Hematopoietic multipotent progenitor cell treated with erythropoietin and hydrocortisone succinate and interleukin-3 and kit ligand, for 15 days (in vitro differentiated cells): ENCODE measurements around the gene CD7.
A peak's percentile ranks its signal among the peaks of the same experiment; 100 is the strongest.
"Not testable (repeated sequence)": the region's sequence is repeated elsewhere in the genome, so short reads cannot be mapped to it uniquely, and the experiment has no call there.

ENCODE experiments used
- DNase-seq: peaks from one replicate; pipeline ENCODE4 v3.0.0-alpha.2; 2015; ENCODE audit warnings: low spot score

CD7 gene

DNA sequence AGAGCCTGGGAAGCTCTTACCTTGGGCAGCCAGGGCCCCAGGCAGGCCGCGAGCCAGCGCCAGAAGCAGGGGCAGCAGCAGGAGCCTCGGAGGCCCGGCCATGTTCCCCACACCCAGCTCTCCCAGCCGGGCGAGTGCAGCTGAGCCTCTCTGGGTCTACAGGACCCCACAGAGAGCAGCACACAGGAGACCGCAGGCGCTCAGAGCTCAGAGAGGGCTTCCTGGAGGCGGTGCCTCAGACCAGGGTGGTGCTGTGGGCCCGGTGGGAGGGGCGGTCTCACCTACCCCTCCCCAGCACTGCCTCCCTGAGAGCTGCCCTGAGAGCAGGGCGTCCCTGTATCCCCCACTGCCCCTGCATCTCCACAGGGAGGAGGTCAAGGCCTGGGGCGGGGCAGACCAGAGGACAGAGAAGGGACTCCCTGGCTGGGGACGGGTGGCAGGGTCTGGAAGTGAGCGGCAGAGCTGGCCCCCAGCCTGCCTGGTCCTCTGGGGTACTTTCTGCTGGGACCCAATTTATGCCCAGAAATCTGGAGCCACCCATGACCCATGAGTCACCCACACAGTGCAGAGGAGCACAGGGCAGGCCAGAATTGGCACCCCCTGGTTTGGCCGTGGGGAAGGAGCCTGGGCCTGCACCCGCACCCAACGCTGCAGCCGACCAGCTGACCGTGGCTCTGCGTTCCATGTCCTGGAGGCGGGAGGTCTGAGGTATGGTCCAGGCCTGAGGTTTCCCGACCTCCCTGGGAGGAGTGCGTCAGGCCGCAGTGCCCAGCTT lies at the start of gene CD7:
Gene CD7, minus strand, starts transcription at position 215 of the 775 bp plus-strand sequence. Its CDS starts 113 bp downstream, at position 102.
- no peak for DNase-seq

DNA sequence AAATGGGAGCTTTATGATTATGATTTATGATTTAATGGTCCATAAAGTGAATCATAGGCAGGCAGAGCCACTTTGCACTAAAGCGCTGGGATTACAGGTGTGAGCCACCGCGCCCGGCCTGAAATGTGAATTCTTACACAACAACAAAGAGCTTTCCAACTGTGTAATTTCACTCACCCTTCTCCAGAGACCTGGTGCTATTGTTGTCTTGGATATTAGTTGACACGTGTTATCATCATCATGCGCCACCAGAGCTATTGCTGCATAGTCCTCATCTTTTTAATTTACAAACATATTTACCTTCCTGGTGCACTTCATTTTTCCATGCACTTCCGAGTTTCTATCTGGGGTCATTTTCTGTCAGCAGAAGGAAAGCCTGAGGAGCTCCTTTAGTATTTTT lies 49.3 kb upstream of the CD7 start:
- no peak for DNase-seq

DNA sequence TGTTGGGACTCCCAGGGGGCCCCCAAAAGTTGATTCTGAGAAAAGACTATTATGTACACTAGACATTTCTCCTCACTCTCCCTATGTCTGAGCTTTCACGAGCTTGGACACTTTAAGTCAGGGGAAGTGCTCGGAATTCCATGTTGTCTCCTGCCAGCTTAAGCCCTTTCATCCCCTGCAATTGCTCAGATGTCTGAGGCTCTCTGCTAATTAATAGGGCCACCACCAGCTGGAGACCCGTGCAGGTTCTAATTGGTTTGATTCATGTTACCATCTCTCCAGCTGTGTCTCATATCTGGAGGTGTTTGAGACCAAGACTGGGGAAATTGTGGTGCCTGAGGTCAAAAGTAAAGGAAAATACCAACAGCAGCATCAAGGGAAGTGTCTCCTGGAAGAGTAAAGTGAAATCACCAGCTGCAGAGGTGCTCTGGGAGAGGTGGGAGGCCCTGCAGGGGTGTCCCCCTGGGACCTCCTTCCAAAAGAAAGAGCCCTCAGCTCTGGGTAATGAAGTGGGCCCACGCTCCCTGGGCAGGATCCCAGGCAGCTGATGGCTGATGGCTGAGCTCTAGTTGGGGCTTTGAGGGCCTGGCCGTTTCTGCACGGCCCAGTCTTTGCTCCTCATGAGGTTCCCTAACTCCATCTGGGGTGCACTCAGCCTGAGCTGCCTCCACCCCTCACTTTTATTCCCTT lies 48.3 kb upstream of the CD7 start:
- DNase-seq: no peak

DNA sequence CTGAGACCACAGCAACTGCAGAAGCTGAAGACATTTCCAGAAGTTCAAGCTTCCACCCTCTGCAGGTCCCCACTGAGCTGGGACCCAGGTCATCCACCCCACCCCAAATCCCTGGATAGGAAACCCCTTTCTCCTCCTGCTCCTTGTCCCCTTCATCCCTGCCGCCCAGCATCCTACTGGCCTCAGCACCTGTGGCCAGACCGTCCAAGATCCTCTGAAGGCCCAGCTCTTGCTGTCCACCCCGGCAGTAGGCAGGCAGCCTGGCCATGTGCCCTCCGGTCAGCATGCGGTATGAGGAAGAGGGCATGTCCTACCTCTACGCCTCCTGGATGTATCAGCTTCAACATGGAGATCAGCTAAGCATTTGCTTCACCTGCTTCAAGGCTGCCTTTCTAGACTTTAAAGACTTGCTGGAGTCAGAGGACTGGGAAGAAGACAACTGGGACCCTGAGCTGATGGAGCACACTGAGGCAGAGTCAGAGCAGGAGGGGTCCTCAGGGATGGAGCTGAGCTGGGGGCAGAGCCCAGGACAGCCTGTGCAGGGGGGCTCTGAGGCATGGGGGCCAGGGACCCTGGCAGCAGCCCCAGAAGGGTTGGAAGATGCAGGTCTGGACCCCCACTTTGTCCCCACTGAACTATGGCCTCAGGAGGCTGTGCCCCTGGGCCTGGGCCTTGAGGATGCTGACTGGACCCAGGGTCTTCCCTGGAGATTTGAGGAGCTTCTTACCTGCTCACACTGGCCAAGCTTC lies 44.7 kb upstream of the CD7 start:
- DNase-seq: no peak

DNA sequence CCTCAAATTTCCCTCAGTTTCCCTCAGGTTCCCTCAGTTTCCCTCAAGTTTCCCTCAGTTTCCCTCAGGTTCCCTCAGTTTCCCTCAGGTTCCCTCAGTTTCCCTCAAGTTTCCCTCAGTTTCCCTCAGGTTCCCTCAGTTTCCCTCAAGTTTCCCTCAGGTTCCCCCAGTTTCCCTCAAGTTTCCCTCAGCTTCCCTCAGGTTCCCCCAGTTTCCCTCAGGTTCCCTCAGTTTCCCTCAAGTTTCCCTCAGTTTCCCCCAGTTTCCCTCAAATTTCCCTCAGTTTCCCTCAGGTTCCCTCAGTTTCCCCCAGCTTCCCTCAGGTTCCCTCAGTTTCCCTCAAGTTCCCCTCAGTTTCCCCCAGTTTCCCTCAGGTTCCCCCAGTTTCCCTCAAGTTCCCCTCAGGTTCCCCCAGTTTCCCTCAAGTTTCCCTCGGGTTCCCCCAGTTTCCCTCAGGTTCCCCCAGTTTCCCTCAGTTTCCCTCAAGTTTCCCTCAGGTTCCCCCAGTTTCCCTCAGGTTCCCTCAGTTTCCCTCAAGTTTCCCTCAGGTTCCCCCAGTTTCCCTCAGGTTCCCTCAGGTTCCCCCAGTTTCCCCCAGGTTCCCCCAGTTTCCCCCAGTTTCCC lies 42.2 kb upstream of the CD7 start:
- DNase-seq: not testable (repeated sequence)

DNA sequence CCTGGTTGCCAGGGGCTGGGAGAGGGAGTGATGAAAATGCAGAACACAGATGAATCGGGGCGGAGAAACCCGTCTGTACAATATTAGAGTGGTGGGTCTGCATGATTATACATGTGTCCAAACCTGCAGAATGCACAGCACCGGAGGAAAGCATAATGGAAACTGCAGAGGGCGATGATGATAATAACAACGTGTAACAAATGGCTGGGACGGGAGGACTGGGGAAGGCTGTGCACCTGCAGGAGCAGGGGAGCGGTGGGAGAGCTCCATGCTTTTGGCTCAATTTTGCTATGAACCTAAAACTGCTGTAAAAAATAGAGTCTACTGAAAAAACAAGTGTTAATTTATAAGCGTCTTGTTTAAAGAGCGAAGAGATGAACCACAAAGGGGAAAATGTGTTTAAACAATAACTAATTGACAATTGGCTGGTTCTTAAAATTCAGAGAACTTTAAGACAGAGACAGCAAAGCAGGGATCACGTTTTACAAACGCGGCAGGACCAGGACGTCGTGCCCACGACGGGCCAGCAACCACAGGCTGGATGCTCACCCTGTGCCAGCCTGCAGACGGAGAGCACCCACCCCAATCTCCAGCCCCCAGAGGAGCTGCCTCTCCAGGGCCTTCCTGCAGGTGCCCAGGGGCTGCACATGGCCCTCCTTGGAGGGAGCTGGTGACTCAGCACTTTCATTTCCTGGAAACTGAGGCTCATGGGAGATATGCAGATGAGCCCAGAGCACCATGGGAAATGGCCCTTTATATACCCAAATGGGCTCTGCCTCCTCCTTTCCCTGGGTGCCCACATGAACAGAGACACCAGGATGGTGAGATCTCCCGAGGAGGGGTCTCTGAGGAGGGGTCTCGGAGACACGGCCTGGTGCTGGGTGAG lies 41.3 kb upstream of the CD7 start, which contains the start of gene TEX19:
Gene TEX19, plus strand, starts transcription at position 783 of the 886 bp plus-strand sequence. CDS start 2,904 bp downstream, outside the sequence.
- peak; percentile 30 for DNase-seq

DNA sequence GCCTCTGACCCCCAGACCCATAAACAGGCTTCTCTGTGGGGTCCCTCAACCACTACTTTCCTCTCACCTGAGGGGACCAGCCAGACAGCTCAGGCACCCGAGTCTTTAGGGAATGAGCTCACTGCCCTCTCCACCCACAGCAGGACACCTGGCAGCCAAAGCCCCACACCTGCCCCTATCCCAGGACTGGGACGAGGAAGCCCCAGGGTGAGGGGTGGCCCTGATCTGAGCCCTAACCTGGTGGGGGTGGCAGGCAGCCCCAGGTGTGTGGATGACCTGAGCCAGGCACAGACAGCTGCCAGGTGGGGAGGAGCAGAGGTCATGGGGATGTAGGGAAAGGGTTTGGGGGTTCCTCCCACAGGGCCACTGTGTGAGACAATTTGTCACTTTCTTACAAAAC lies 40.0 kb upstream of the CD7 start:
- DNase-seq: no peak

DNA sequence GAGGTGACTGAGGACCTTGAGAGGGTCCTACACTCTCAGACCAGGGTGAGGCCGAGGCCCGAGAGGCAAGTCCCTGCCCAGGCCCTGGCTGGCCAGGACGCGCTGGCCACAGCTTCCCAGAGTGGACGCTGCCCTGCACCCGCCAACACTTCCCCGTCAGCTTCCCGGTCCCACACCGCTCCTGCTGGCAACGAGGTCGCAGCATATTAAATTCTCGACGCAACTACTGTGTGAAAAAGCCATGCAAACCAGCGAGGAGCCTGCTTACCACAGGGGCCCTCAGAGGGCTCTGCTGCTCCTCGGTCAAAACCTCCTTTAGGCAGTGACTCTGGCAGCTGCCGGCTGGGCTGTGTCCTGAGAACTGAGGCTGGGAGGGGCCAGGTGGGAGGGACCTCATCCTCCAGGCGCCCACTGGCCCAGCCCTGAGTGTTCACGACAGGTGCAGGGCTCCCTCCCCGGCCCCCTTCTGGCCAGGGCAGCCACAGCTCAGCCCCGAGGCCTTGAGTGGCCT lies 39.5 kb upstream of the CD7 start:
- no peak for DNase-seq

DNA sequence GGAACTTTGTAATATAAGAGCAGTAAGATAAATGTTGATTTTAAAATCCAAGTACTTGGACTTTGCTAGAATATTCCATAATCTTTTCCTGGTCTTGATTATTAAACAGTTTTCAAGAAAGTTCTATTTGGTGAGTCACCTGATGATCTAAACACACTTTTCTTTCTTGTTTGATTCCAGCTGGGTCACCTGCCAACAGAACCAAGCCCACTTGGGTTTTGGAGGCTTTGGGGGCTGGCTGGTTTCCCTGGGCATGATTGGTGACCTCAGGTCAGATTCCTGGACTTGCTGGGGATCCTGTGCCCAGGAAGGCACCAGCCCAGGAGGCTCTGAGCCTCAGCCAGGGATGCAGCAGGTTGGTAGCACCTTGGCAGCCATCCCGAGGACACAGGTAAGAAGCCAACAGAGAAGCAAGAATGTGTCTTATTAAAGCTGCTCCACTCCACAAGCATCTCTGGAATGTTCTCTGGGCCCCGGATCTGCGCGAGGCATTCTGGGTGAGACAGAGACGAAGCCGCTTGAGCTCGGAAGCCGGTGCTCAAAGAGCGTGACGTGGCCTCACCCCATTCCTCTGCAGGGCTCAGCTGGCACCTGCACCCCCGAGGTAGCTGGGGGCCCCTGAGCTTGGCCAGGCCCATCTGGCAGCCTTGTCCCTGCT lies 38.5 kb upstream of the CD7 start:
- no peak for DNase-seq

DNA sequence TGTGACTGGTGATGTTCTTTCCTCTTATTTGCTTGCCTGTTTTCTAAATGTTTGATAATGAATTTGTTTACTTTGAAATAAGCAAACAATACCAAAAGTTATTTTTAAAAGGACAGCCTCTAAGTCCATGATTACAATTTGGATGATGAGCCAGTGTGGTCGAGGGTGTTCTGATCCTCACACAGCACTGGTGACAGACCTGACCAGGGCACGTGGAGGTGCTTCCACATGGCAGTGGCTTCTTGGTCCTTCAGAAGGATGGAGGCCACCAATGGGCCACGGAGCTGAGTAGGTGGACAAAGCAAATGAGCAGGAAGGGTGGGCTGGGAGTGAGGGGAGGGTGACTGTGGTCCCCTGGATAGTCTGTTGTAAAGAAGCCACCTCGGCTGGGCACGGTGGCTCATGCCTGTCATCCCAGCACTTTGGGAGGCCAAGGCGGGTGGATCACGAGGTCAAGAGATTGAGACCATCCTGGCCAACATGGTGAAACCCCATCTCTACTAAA lies 37.4 kb upstream of the CD7 start:
- no peak for DNase-seq

DNA sequence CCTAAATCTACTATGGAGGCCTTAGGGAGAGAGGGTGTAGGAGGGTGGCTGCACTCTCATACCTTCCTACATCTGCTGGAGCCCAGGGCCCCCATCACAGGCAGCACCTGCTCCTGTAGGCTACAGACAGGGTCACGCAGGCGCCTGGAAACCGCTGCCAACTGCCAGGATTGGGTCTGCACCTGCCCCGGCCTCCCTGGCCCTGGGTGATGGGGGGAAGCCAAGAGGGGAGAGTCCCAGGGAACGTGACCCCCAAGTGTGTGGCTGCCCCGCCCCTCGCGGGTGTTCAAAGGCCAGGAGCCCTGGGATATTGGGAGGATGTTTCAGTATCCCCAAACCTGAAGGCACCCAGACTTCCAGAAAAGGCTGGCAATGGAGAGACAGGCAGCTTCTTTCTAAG lies 36.1 kb upstream of the CD7 start:
- no peak for DNase-seq

DNA sequence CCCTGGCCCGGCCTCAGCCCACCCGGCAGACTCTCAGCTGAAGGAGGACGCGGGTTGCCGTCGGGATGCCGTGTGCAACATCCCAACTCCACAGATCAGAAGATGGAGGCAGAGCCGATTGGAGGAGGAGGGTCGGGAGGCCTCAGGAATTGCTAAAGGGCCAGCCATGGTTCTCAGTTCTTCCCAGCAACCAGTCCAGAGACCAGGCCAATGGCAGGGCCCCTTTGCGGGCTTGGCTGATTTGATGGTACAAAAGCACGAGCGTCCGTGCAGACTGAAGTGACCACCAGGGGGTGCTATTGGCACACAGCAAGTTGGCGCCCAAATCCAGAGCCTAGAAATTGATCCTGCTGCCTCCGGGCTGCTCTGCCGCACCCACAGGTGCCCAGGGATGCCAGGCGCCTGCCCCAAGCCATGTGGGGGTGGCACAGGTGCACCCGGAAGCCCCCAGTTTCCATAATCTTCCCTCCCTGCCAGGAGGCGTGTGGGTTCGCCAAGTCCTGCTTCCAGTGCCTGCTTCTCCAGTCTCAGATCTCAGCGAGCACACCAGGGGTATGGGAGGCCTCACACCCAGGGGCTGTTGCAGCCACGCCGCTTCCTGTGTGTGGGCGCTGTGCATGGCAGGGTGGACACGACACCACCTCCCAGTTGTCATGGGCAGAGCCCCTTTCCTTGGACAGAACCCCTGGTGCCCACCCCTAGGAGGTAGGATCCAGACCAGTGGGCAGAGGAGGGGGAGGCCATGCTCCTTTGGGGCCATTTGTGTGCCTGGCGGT lies 34.5 kb upstream of the CD7 start:
- DNase-seq: peak; percentile 84

DNA sequence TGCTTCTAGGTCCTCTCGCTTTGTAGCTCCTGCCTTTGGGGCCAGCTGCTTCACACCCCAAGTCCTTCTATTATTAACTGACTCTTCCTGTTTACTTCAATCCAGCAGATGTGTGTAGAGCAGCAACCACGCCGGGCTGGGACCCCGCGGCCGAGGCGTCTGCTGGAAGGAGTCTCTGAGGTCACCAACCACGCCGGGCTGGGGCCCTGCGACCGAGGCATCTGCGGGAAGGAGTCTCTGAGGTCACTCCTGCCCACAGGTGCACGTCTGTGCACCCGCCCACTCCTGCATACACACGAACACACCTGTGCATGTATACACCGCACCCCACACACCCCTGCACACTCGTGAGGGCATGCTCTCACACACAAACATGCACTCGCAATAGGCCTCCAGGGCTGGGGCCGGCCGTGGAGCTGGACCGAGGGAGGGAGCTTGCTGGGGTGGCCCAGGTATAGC lies 33.9 kb upstream of the CD7 start:
- DNase-seq: no peak

DNA sequence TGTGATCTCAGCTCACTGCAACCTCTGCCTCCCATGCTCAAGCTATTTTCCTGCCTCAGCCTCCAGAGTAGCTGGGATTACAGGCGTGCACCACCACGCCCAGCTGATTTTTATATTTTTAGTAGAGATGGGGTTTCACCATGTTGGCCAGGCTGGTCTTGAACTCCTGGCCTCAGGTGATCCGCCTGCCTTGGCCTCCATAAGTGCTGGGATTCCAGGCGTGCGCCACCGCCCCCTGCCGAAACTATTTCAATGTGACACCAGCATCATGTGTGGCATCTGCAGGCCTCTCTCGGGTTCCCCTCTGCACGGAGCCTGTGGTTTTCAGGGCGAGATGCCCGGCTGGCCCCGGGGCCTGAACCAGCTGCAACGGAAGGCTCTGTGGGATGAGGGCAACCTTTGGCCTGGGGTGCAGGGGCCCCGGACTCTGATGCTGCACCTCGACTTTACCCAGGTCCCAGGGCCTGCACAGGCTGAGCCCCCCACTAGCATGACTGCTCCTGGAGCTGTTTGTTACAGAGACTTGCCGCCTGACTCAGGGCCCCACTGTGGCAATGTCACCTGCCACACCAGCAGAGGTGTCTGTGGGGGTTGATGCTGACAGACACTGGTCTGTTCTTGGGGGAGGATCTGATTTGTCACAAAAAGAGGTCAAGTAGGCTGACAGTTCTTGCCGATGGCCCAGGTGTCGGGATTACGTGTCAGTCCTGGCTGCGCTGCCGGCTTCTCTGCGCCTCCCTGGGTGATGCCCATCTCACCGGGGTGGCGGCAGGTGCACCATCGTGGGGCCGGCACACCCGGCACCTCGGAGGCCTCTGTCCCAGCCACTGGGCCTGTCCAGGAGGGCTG lies 33.0 kb upstream of the CD7 start:
- DNase-seq: no peak

DNA sequence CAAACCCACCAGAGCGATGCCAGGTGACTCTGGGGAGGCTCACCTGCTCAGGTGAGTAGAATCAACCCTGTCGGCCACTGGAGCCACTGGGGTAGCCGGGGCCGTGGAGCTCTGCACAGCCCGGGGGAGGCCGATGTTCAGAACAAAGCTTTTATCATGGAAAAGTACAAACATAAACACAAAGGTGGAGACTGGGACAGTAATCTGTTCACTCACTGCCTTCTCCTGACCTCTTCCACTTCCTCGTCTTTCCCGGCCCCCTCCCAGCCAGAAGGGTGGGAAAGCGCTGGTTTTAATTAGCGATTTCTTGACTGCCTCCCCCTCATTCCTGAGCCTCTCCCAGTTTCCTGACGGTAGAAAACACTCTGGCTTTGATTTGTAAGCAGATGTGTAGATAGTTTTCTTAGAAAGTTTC lies 31.9 kb upstream of the CD7 start:
- DNase-seq: no peak

DNA sequence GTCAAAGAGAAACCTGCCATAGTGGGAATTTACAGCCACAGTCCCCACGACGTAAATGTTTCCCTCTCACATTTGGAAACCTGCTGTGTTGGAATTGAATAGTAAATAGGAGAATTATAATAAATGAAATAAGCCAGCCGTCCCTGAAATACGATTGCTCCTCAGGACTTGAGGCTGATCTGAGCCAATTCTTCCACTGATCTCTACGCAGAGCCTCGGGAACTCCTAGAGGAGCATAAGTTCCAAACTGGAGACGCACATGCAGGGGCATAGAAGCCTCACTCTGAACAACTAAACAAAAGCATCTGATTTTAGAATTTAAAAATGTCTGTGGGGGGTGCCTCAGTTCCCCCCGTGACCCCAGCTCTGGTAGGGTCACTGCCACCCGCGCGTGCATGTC lies 31.5 kb upstream of the CD7 start:
- no peak for DNase-seq

DNA sequence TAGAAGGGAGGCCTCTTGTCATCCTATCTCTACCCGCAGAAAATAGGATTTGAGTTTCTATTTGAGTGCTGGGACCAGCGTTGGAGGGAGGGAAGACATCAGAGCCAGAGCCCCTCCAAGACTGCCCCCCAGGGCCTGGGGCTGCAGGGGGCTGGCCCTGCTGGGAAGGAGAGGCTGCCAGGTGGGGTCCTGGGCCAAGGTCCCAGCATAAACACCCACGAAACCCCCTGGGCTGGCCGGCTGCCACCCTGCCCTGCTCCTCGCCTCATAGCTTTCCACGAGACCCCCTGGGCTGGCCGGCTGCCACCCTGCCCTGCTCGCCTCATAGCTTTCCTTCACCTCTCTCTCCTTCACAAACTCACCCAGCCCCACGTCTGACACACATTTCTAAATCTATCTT lies 31.0 kb upstream of the CD7 start:
- DNase-seq: no peak

DNA sequence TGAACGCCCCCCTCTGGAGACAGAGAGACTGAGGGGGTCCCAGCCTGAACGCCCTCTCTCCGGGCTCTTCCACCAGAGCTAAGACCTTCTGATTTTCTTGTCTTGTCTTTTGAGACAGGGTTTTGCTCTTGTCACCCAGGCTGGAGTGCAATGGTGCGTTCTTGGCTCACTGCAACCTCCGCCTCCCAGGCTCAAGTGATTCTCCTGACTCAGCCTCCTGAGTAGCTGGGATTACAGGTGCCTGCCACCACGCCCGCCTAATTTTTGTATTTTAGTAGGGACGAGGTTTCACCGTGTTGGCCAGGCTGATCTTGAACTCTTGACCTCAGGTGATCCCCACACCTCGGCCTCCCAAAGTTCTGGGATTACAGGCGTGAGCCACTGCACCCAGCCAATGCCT lies 30.6 kb upstream of the CD7 start:
- not testable (repeated sequence) for DNase-seq
